ENCODE data around the gene PDSS2.
A peak's percentile ranks its signal among the peaks of the same experiment; 100 is the strongest.

The PDSS2 gene

GRCh38 chr6:107473660-107474059 lies 14.3 kb upstream of the PDSS2 start:
- no peak for FAIRE-seq
- TF ChIP-seq SPI1 (IDR thresholded peaks at IDR 0.05; ENCODE audit: low read depth, low read length) (no peak), POU2F2 (IDR thresholded peaks at IDR 0.05; ENCODE audit: low read depth, low read length) (no peak), TAF1 (IDR thresholded peaks at IDR 0.05; ENCODE audit: low read depth, low read length) (no peak)
- DNase-seq (ENCODE audit: insufficient read length, low spot score): no peak

- FAIRE-seq (no peak), DNase-seq (ENCODE audit: insufficient read length, low spot score) (no peak)
- TF ChIP-seq POLR2A (IDR thresholded peaks at IDR 0.05; ENCODE audit: low read depth, low read length) (no peak), POU2F2 (IDR thresholded peaks at IDR 0.05; ENCODE audit: low read depth, low read length) (no peak), PAX5 (IDR thresholded peaks at IDR 0.05; ENCODE audit: insufficient read depth, low read length, severe bottlenecking) (no peak), TAF1 (IDR thresholded peaks at IDR 0.05; ENCODE audit: low read depth, low read length) (no peak), POLR2AphosphoS5 (IDR thresholded peaks at IDR 0.05; ENCODE audit: low read depth, low read length) (no peak)
Measured at GRCh38 chr6:107470364-107470763, 11.0 kb upstream of the PDSS2 start.

GRCh38 chr6:107466062-107466461 lies 6.7 kb upstream of the PDSS2 start:
- TF ChIP-seq POU2F2 (IDR thresholded peaks at IDR 0.05; ENCODE audit: low read depth, low read length) (no peak), PAX5 (IDR thresholded peaks at IDR 0.05; ENCODE audit: insufficient read depth, low read length, severe bottlenecking) (no peak)
- FAIRE-seq: peak; percentile 81
- no peak for DNase-seq (ENCODE audit: insufficient read length, low spot score)

- FAIRE-seq (no peak), DNase-seq (ENCODE audit: insufficient read length, low spot score) (no peak)
- no peak for TF ChIP-seq POU2F2 (IDR thresholded peaks at IDR 0.05; ENCODE audit: low read depth, low read length)
- TF ChIP-seq TAF1 (IDR thresholded peaks at IDR 0.05; ENCODE audit: low read depth, low read length): no peak
- TF ChIP-seq PAX5 (IDR thresholded peaks at IDR 0.05; ENCODE audit: insufficient read depth, low read length, severe bottlenecking): no peak
- TF ChIP-seq POLR2A (IDR thresholded peaks at IDR 0.05; ENCODE audit: low read depth, low read length): no peak
- no peak for TF ChIP-seq POLR2AphosphoS5 (IDR thresholded peaks at IDR 0.05; ENCODE audit: low read depth, low read length)
- TF ChIP-seq SPI1 (IDR thresholded peaks at IDR 0.05; ENCODE audit: low read depth, low read length): no peak
Measured at GRCh38 chr6:107460083-107460631, 793 bp upstream of the PDSS2 start.

GRCh38 chr6:107458672-107459282 lies 587 bp downstream of the PDSS2 start:
- no peak for TF ChIP-seq POLR2A (IDR thresholded peaks at IDR 0.05; ENCODE audit: low read depth, low read length)
- peak; percentile 7; the same call in 1 of the 2 replicates for TF ChIP-seq SPI1 (IDR thresholded peaks at IDR 0.05; ENCODE audit: low read depth, low read length)
- peak; percentile 32 for DNase-seq (ENCODE audit: insufficient read length, low spot score)
- FAIRE-seq: no peak

GRCh38 chr6:107448776-107449175 lies 10.6 kb downstream of the PDSS2 start:
- DNase-seq (ENCODE audit: insufficient read length, low spot score) (no peak), FAIRE-seq (no peak)
- TF ChIP-seq PAX5 (IDR thresholded peaks at IDR 0.05; ENCODE audit: insufficient read depth, low read length, severe bottlenecking): no peak
- TF ChIP-seq POU2F2 (IDR thresholded peaks at IDR 0.05; ENCODE audit: low read depth, low read length): no peak

- DNase-seq (ENCODE audit: insufficient read length, low spot score) (no peak), FAIRE-seq (no peak)
- TF ChIP-seq PAX5 (IDR thresholded peaks at IDR 0.05; ENCODE audit: insufficient read depth, low read length, severe bottlenecking) (no peak), TAF1 (IDR thresholded peaks at IDR 0.05; ENCODE audit: low read depth, low read length) (no peak), SPI1 (IDR thresholded peaks at IDR 0.05; ENCODE audit: low read depth, low read length) (no peak)
Measured at GRCh38 chr6:107447663-107448216, 11.6 kb downstream of the PDSS2 start.

GRCh38 chr6:107444277-107444676 lies 15.1 kb downstream of the PDSS2 start:
- FAIRE-seq: no peak
- TF ChIP-seq SPI1 (IDR thresholded peaks at IDR 0.05; ENCODE audit: low read depth, low read length) (no peak), POU2F2 (IDR thresholded peaks at IDR 0.05; ENCODE audit: low read depth, low read length) (no peak), PAX5 (IDR thresholded peaks at IDR 0.05; ENCODE audit: insufficient read depth, low read length, severe bottlenecking) (no peak), POLR2AphosphoS5 (IDR thresholded peaks at IDR 0.05; ENCODE audit: low read depth, low read length) (no peak), POLR2A (IDR thresholded peaks at IDR 0.05; ENCODE audit: low read depth, low read length) (no peak), TAF1 (IDR thresholded peaks at IDR 0.05; ENCODE audit: low read depth, low read length) (no peak)
- DNase-seq (ENCODE audit: insufficient read length, low spot score): no peak

- DNase-seq (ENCODE audit: insufficient read length, low spot score) (no peak), FAIRE-seq (no peak)
Measured at GRCh38 chr6:107443608-107444267, 15.6 kb downstream of the PDSS2 start.

GRCh38 chr6:107442938-107443607 lies 16.3 kb downstream of the PDSS2 start:
- no peak for TF ChIP-seq POLR2A (IDR thresholded peaks at IDR 0.05; ENCODE audit: low read depth, low read length)
- no peak for TF ChIP-seq PAX5 (IDR thresholded peaks at IDR 0.05; ENCODE audit: insufficient read depth, low read length, severe bottlenecking)
- no peak for TF ChIP-seq POLR2AphosphoS5 (IDR thresholded peaks at IDR 0.05; ENCODE audit: low read depth, low read length)
- TF ChIP-seq SPI1 (IDR thresholded peaks at IDR 0.05; ENCODE audit: low read depth, low read length): no peak
- no peak for TF ChIP-seq POU2F2 (IDR thresholded peaks at IDR 0.05; ENCODE audit: low read depth, low read length)
- DNase-seq (ENCODE audit: insufficient read length, low spot score) (no peak), FAIRE-seq (no peak)

More at GRCh38 chr6:107443608-107444267, 15.6 kb downstream of the PDSS2 start:
- TF ChIP-seq PAX5 (IDR thresholded peaks at IDR 0.05; ENCODE audit: insufficient read depth, low read length, severe bottlenecking): no peak
- no peak for TF ChIP-seq SPI1 (IDR thresholded peaks at IDR 0.05; ENCODE audit: low read depth, low read length)
- no peak for TF ChIP-seq TAF1 (IDR thresholded peaks at IDR 0.05; ENCODE audit: low read depth, low read length)
- TF ChIP-seq POU2F2 (IDR thresholded peaks at IDR 0.05; ENCODE audit: low read depth, low read length): no peak
- TF ChIP-seq POLR2A (IDR thresholded peaks at IDR 0.05; ENCODE audit: low read depth, low read length): no peak
- no peak for TF ChIP-seq POLR2AphosphoS5 (IDR thresholded peaks at IDR 0.05; ENCODE audit: low read depth, low read length)

Measured in GM12891 (cell line).